Activated CD8-positive, alpha-beta T cell treated with anti-CD3 and anti-CD28 coated beads, Interleukin-2, amount 10 ng/mL, durations not matched to agents 7 days and 5 days (primary cell): ENCODE data around the gene GMPR. TPM values are rescaled to one million over a fixed set of nuclear protein-coding genes. Genes with fewer than 3 reads are reported as not detected.
"Not testable (repeated sequence)": the region's sequence is repeated elsewhere in the genome, so short reads cannot be mapped to it uniquely, and the experiment has no call there.

ENCODE experiments used
- ATAC-seq: fragments of 150-1000 bp; cut with Tn5 transposase; one replicate; pipeline ENCODE4 v1.10.0; 2021; ENCODE audit warnings: moderate library complexity
- CTCF ChIA-PET: fragments of 350-600 bp; sonication (Branson Sonifier 250); formaldehyde crosslinking; loops from one replicate; lab custom pipeline; 2021; ENCODE audit warnings: antibody characterized with exemption; lab: Charles Lee
- POLR2A ChIA-PET: fragments of 350-600 bp; sonication (Branson Sonifier 250); formaldehyde crosslinking; loops from one replicate; lab custom pipeline; 2021; ENCODE audit warnings: antibody characterized with exemption; lab: Charles Lee
- DNase-seq: peaks from one replicate; pipeline ENCODE4 v3.0.0-alpha.2; 2020
- H3K27ac Mint-ChIP-seq: one replicate; pipeline ENCODE4 v1.8.0; 2021; ENCODE audit warnings: mild to moderate bottlenecking, mixed read lengths
- H3K27me3 Mint-ChIP-seq: one replicate; pipeline ENCODE4 v1.8.0; 2021; ENCODE audit warnings: low read depth, mixed read lengths
- H3K36me3 Mint-ChIP-seq: one replicate; pipeline ENCODE4 v1.8.0; 2021; ENCODE audit warnings: low read depth, mixed read lengths
- H3K4me1 Mint-ChIP-seq: one replicate; pipeline ENCODE4 v1.8.0; 2021; ENCODE audit warnings: low read depth, mixed read lengths
- H3K4me3 Mint-ChIP-seq: one replicate; pipeline ENCODE4 v1.8.0; 2021; ENCODE audit warnings: mild to moderate bottlenecking, mixed read lengths
- H3K9me3 Mint-ChIP-seq: one replicate; pipeline ENCODE4 v1.8.0; 2022; ENCODE audit warnings: mixed read lengths; ENCODE audit not compliant: insufficient read depth
- total RNA-seq, 2 experiments: library from RNA; stranded (reverse); gene quantifications; one replicate each; pipeline ENCODE4 v1.2.3, GENCODE V29; 2021

GMPR gene
- total RNA-seq, 2 experiments from 2014 or later = 8.9 to 11.0 TPM

- no peaks in the 10 kb centered on the region for H3K4me1 Mint-ChIP-seq
- no peaks in the 10 kb centered on the region for H3K27me3 Mint-ChIP-seq
- ChIA-PET CTCF (interaction anchor here (1.2 kb wide), 1 partner anchor 66 kb away, joined by 3 read pairs; no protein-coding TSS in a partner anchor), POLR2A (no interaction called here)
- H3K9me3 Mint-ChIP-seq = no peaks in the 10 kb centered on the region
- DNase-seq (no peak), ATAC-seq (no peak)
- no peaks in the 10 kb centered on the region for H3K36me3 Mint-ChIP-seq
- no peak overlapping the region for H3K27ac Mint-ChIP-seq
- no peak overlapping the region for H3K4me3 Mint-ChIP-seq
Measured at GRCh38 chr6:16265351-16266341, 27.3 kb downstream of the GMPR start.

- H3K27ac Mint-ChIP-seq = no peak overlapping the region
Measured at GRCh38 chr6:16267428-16268263, 29.3 kb downstream of the GMPR start.

GRCh38 chr6:16269442-16270070 is 31.2 kb downstream of the GMPR start:
- POLR2A ChIA-PET, CTCF ChIA-PET: not testable (repeated sequence)

More at GRCh38 chr6:16267428-16268263, 29.3 kb downstream of the GMPR start:
- no peaks in the 10 kb centered on the region for H3K36me3 Mint-ChIP-seq
- ChIA-PET POLR2A (no interaction called here), CTCF (interaction anchor here (0.6 kb wide), 1 partner anchor 244 kb away, joined by 3 read pairs; no protein-coding TSS in a partner anchor)
- H3K4me3 Mint-ChIP-seq = no peak overlapping the region
- peaks cover 2% of the 10 kb centered on the region for H3K4me1 Mint-ChIP-seq
- DNase-seq (no peak), ATAC-seq (no peak)
- H3K27me3 Mint-ChIP-seq = no peaks in the 10 kb centered on the region
- no peaks in the 10 kb centered on the region for H3K9me3 Mint-ChIP-seq

GRCh38 chr6:16270178-16270794 is 31.9 kb downstream of the GMPR start:
- CTCF ChIA-PET = no interaction called here
- no peak overlapping the region for H3K4me3 Mint-ChIP-seq
- DNase-seq = no peak

More at GRCh38 chr6:16269442-16270070, 31.2 kb downstream of the GMPR start:
- peaks cover 12% of the 10 kb centered on the region for H3K4me1 Mint-ChIP-seq
- H3K27ac Mint-ChIP-seq, DNase-seq, H3K9me3 Mint-ChIP-seq, H3K27me3 Mint-ChIP-seq, H3K36me3 Mint-ChIP-seq, ATAC-seq, H3K4me3 Mint-ChIP-seq: not testable (repeated sequence)

GRCh38 chr6:16271428-16271827 is 33.0 kb downstream of the GMPR start:
- no peak for ATAC-seq
- no peak overlapping the region for H3K4me3 Mint-ChIP-seq
- H3K27ac Mint-ChIP-seq = no peak overlapping the region
- ChIA-PET POLR2A (interaction anchor here (0.9 kb wide), 1 partner anchor 13 kb away, joined by 3 read pairs; no protein-coding TSS in a partner anchor), CTCF (no interaction called here)
- no peaks in the 10 kb centered on the region for H3K36me3 Mint-ChIP-seq
- DNase-seq = no peak
- peaks cover 12% of the 10 kb centered on the region for H3K4me1 Mint-ChIP-seq
- H3K27me3 Mint-ChIP-seq = no peaks in the 10 kb centered on the region
- no peaks in the 10 kb centered on the region for H3K9me3 Mint-ChIP-seq

More at GRCh38 chr6:16270178-16270794, 31.9 kb downstream of the GMPR start:
- no peak overlapping the region for H3K27ac Mint-ChIP-seq
- POLR2A ChIA-PET = no interaction called here
- ATAC-seq = no peak
- no peaks in the 10 kb centered on the region for H3K9me3 Mint-ChIP-seq
- peaks cover 12% of the 10 kb centered on the region for H3K4me1 Mint-ChIP-seq
- no peaks in the 10 kb centered on the region for H3K27me3 Mint-ChIP-seq
- no peaks in the 10 kb centered on the region for H3K36me3 Mint-ChIP-seq

GRCh38 chr6:16272201-16272600 is 33.8 kb downstream of the GMPR start:
- Mint-ChIP-seq H3K36me3 (no peaks in the 10 kb centered on the region), H3K9me3 (no peaks in the 10 kb centered on the region), H3K27me3 (no peaks in the 10 kb centered on the region), H3K27ac (no peak overlapping the region), H3K4me1 (peaks cover 12% of the 10 kb centered on the region), H3K4me3 (no peak overlapping the region)
- no peak for ATAC-seq
- CTCF ChIA-PET = interaction anchor here (1.1 to 1.3 kb wide), 2 partner anchors 13 to 66 kb away, joined by 3 read pairs; no protein-coding TSS in a partner anchor
- POLR2A ChIA-PET = no interaction called here
- DNase-seq = no peak

- no peaks in the 10 kb centered on the region for H3K9me3 Mint-ChIP-seq
- H3K4me3 Mint-ChIP-seq = no peak overlapping the region
- ChIA-PET CTCF (interaction anchor here (1.1 to 1.3 kb wide), 3 partner anchors 12 to 490 kb away, joined by 3 to 4 read pairs (median 3); no protein-coding TSS in a partner anchor), POLR2A (no interaction called here)
- H3K36me3 Mint-ChIP-seq = no peaks in the 10 kb centered on the region
- no peaks in the 10 kb centered on the region for H3K27me3 Mint-ChIP-seq
- H3K27ac Mint-ChIP-seq = no peak overlapping the region
- peak; percentile 39 for ATAC-seq
- DNase-seq = peak; percentile 26
- peaks cover 15% of the 10 kb centered on the region for H3K4me1 Mint-ChIP-seq
Measured at GRCh38 chr6:16273256-16273655, 34.9 kb downstream of the GMPR start.

- CTCF ChIA-PET = interaction anchor here (0.6 to 1.3 kb wide), 2 partner anchors 44 to 489 kb away, joined by 3 to 4 read pairs; no protein-coding TSS in a partner anchor
- POLR2A ChIA-PET = no interaction called here
- no peaks in the 10 kb centered on the region for H3K36me3 Mint-ChIP-seq
- ATAC-seq (no peak), DNase-seq (no peak)
- no peaks in the 10 kb centered on the region for H3K9me3 Mint-ChIP-seq
- no peak overlapping the region for H3K4me3 Mint-ChIP-seq
- H3K4me1 Mint-ChIP-seq = peaks cover 15% of the 10 kb centered on the region
- no peak overlapping the region for H3K27ac Mint-ChIP-seq
- no peaks in the 10 kb centered on the region for H3K27me3 Mint-ChIP-seq
Measured at GRCh38 chr6:16274483-16274882, 36.1 kb downstream of the GMPR start.

GRCh38 chr6:16274885-16275589 is 36.6 kb downstream of the GMPR start:
- ChIA-PET POLR2A (no interaction called here), CTCF (interaction anchor here (0.6 kb wide), 1 partner anchor 44 kb away, joined by 3 read pairs; no protein-coding TSS in a partner anchor)
- H3K4me1 Mint-ChIP-seq = peaks cover 15% of the 10 kb centered on the region
- no peak overlapping the region for H3K27ac Mint-ChIP-seq
- H3K27me3 Mint-ChIP-seq = no peaks in the 10 kb centered on the region
- no peak for DNase-seq
- no peaks in the 10 kb centered on the region for H3K36me3 Mint-ChIP-seq
- ATAC-seq = no peak
- no peaks in the 10 kb centered on the region for H3K9me3 Mint-ChIP-seq
- no peak overlapping the region for H3K4me3 Mint-ChIP-seq
